IMR-90 (cell line): ENCODE measurements around the gene CDH13.

Source experiments
- CEBPB ChIP-seq: IDR thresholded peaks from 2 replicates; pipeline ENCODE4 v1.6.1; 2012; ENCODE audit warnings: low read depth, low read length, improper control_type of control experiment
- CHD1 ChIP-seq: IDR thresholded peaks from 2 replicates; pipeline ENCODE4 v1.6.1; 2012; ENCODE audit warnings: low read depth, low read length, improper control_type of control experiment
- CTCF ChIP-seq: conservative IDR thresholded peaks from 2 replicates; pipeline ENCODE4 v1.5.1; 2012; ENCODE audit warnings: mild to moderate bottlenecking, low read depth, low read length, improper control_type of control experiment
- FOS ChIP-seq: fragments of 150-350 bp; IDR thresholded peaks from 2 replicates; pipeline ENCODE4 v1.6.1; 2016; ENCODE audit warnings: low read depth, low read length
- MAZ ChIP-seq: IDR thresholded peaks from 2 replicates; pipeline ENCODE4 v1.6.1; 2012; ENCODE audit warnings: low read depth, mild to moderate bottlenecking, low read length, improper control_type of control experiment, moderate library complexity, borderline replicate concordance
- MXI1 ChIP-seq: IDR thresholded peaks from 2 replicates; pipeline ENCODE4 v1.6.1; 2012; ENCODE audit warnings: low read depth, mild to moderate bottlenecking, low read length, moderate library complexity, borderline replicate concordance
- POLR2A ChIP-seq: IDR thresholded peaks from 2 replicates; pipeline ENCODE4 v1.6.1; 2012; ENCODE audit warnings: mild to moderate bottlenecking, low read depth, low read length
- RAD21 ChIP-seq: IDR thresholded peaks from 2 replicates; pipeline ENCODE4 v1.6.1; 2012; ENCODE audit warnings: low read length, improper control_type of control experiment
- RCOR1 ChIP-seq: IDR thresholded peaks from 2 replicates; pipeline ENCODE4 v1.6.1; 2012; ENCODE audit warnings: mild to moderate bottlenecking, low read length, improper control_type of control experiment; ENCODE audit not compliant: insufficient replicate concordance
- RFX5 ChIP-seq: IDR thresholded peaks from 2 replicates; pipeline ENCODE4 v1.8.0; 2012; ENCODE audit warnings: low read depth, mild to moderate bottlenecking, low read length, moderate library complexity
- SMC3 ChIP-seq: fragments of 150-350 bp; IDR thresholded peaks from 2 replicates; pipeline ENCODE4 v1.6.1; 2016; ENCODE audit warnings: low read depth, mild to moderate bottlenecking, antibody characterized with exemption, low read length, moderate library complexity
- USF2 ChIP-seq: fragments of 150-350 bp; IDR thresholded peaks from 2 replicates; pipeline ENCODE4 v1.6.1; 2017; ENCODE audit warnings: mild to moderate bottlenecking, antibody characterized with exemption, low read length, low read depth

- TF ChIP-seq POLR2A: no peak
- TF ChIP-seq CTCF: no peak
- TF ChIP-seq RAD21: no peak
- TF ChIP-seq USF2: no peak
- TF ChIP-seq RFX5: no peak
- TF ChIP-seq FOS: no peak
- no peak for TF ChIP-seq SMC3
- no peak for TF ChIP-seq RCOR1
- TF ChIP-seq CEBPB: no peak
- no peak for TF ChIP-seq MXI1
- no peak for TF ChIP-seq CHD1
- no peak for TF ChIP-seq MAZ
These were observed 1001.2 kb downstream of the CDH13 start for GRCh38 chr16:83627996-83628395.
